HK-2 (cell line): Measurements from ENCODE around the gene ZFAND2B.
"Not testable (repeated sequence)": the region's sequence is repeated elsewhere in the genome, so short reads cannot be mapped to it uniquely, and the experiment has no call there.

Experiments
- DNase-seq: peaks from one replicate; pipeline ENCODE4 v3.0.0-alpha.2; 2018; ENCODE audit not compliant: unreplicated experiment

Gene ZFAND2B

GRCh38 chr2:219175928-219176817 is 30.4 kb upstream of the ZFAND2B start:
- DNase-seq = peak; percentile 61

- peak; percentile 86 for DNase-seq
These were observed 29.6 kb upstream of the ZFAND2B start, which contains the start of gene CNPPD1 for GRCh38 chr2:219176818-219177551. Gene CNPPD1 (minus strand): TSS chr2:219176925. CDS start chr2:219176828, 97 bp downstream.

- DNase-seq = peak; percentile 92
These were observed 28.8 kb upstream of the ZFAND2B start, which contains the start of gene RETREG2 for GRCh38 chr2:219177552-219178376. Gene RETREG2 (plus strand): TSS chr2:219178275. CDS start chr2:219178353, 78 bp downstream.

GRCh38 chr2:219178377-219179175 is 28.0 kb upstream of the ZFAND2B start:
- DNase-seq = no peak

GRCh38 chr2:219179601-219180465 is 26.7 kb upstream of the ZFAND2B start:
- no peak for DNase-seq

GRCh38 chr2:219180961-219181360 is 25.6 kb upstream of the ZFAND2B start:
- no peak for DNase-seq

- DNase-seq = no peak
These were observed 25.1 kb upstream of the ZFAND2B start for GRCh38 chr2:219181531-219181930.

- no peak for DNase-seq
These were observed 24.0 kb upstream of the ZFAND2B start for GRCh38 chr2:219182331-219183150.

GRCh38 chr2:219183151-219183772 is 23.3 kb upstream of the ZFAND2B start:
- DNase-seq = no peak

GRCh38 chr2:219184121-219184520 is 22.5 kb upstream of the ZFAND2B start:
- no peak for DNase-seq

GRCh38 chr2:219186754-219187456 is 19.7 kb upstream of the ZFAND2B start:
- DNase-seq = no peak

- no peak for DNase-seq
These were observed 9.2 kb upstream of the ZFAND2B start for GRCh38 chr2:219197388-219197787.

- DNase-seq = no peak
These were observed 7.6 kb upstream of the ZFAND2B start for GRCh38 chr2:219198974-219199373.

GRCh38 chr2:219199470-219200211 is 6.9 kb upstream of the ZFAND2B start:
- no peak for DNase-seq

GRCh38 chr2:219200502-219201326 is 5.9 kb upstream of the ZFAND2B start:
- DNase-seq = not testable (repeated sequence)

- DNase-seq = not testable (repeated sequence)
These were observed 5.3 kb upstream of the ZFAND2B start for GRCh38 chr2:219201331-219201730.
